KMS-11 (cell line): ENCODE measurements around the gene CLEC3A.
"Not testable (repeated sequence)": the region's sequence is repeated elsewhere in the genome, so short reads cannot be mapped to it uniquely, and the experiment has no call there.

Experiments
- H2AFZ ChIP-seq: fragments of 200-600 bp; sonication (generic); 2 replicates; pipeline ENCODE4 v1.6.1; 2016; ENCODE audit warnings: antibody characterized with exemption, mixed run types, low read depth
- H3K27ac ChIP-seq: fragments of 200-600 bp; sonication (generic); 2 replicates; pipeline ENCODE4 v1.6.1; 2016; ENCODE audit warnings: mild to moderate bottlenecking, mixed run types
- H3K27me3 ChIP-seq: fragments of 200-600 bp; sonication (generic); 2 replicates; pipeline ENCODE4 v1.6.1; 2017; ENCODE audit warnings: mild to moderate bottlenecking, low read depth, mixed run types, moderate library complexity; ENCODE audit not compliant: insufficient read depth
- H3K36me3 ChIP-seq: fragments of 200-600 bp; sonication (generic); 2 replicates; pipeline ENCODE4 v1.6.1; 2017; ENCODE audit warnings: mild to moderate bottlenecking, mixed run types; ENCODE audit not compliant: insufficient read depth
- H3K4me1 ChIP-seq: fragments of 200-600 bp; sonication (generic); 2 replicates; pipeline ENCODE4 v1.6.1; 2016; ENCODE audit warnings: mild to moderate bottlenecking, low read depth, mixed run types; ENCODE audit not compliant: poor library complexity, severe bottlenecking
- H3K4me2 ChIP-seq: fragments of 200-600 bp; sonication (generic); 2 replicates; pipeline ENCODE4 v1.7.0; 2016; ENCODE audit warnings: mild to moderate bottlenecking, mixed run types
- H3K4me3 ChIP-seq: fragments of 200-600 bp; sonication (generic); IDR thresholded peaks from 2 replicates; pipeline ENCODE4 v1.6.1; 2017; ENCODE audit warnings: low read depth, low read length, mixed read lengths; ENCODE audit not compliant: insufficient read depth
- H3K79me2 ChIP-seq: fragments of 200-600 bp; sonication (generic); 2 replicates; pipeline ENCODE4 v1.6.1; 2016; ENCODE audit warnings: low read depth, mixed run types; ENCODE audit not compliant: insufficient read depth
- H3K9ac ChIP-seq: fragments of 200-600 bp; sonication (generic); 2 replicates; pipeline ENCODE4 v1.6.1; 2016; ENCODE audit warnings: mild to moderate bottlenecking, mixed run types
- H4K20me1 ChIP-seq: fragments of 200-600 bp; sonication (generic); 2 replicates; pipeline ENCODE4 v1.6.1; 2016; ENCODE audit warnings: mild to moderate bottlenecking, mixed run types; ENCODE audit not compliant: insufficient read depth
- TF ChIP-seq, protein P1 (sequence below): fragments of 200-600 bp; sonication (generic); conservative IDR thresholded peaks from 2 replicates; pipeline ENCODE4 v1.6.1; 2017; ENCODE audit warnings: low read depth, mild to moderate bottlenecking, antibody characterized with exemption, low read length, moderate library complexity, mixed read lengths

The CLEC3A gene

DNA sequence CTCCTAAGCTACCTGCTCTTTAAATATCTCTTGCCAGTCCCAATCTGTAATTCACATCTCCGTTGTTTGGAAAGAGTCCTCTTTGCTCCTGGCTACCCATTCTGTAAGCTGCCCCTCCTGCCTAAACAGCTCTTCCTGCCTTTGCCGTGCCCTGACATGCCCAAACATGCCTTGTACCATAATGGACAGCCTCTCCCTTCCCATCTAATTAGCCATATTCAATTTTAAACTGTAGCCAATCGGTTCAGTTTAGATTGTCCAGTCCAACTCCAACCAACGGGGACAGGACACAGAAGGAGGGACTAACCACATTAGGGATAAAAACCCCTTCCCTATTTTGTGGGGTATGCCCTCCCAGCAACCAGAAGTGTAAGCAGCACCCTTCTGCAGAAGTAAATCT is 30.6 kb upstream of the CLEC3A start:
- Histone ChIP-seq H3K27ac (no peak overlapping the region), H3K4me1 (no peaks in the 10 kb centered on the region), H2AFZ (no peak overlapping the region), H3K36me3 (no peaks in the 10 kb centered on the region), H4K20me1 (no peaks in the 10 kb centered on the region), H3K4me2 (no peak overlapping the region), H3K4me3 (no peak overlapping the region), H3K79me2 (no peaks in the 10 kb centered on the region), H3K9ac (no peak overlapping the region), H3K27me3 (no peaks in the 10 kb centered on the region)
- TF ChIP-seq, protein P1, sequence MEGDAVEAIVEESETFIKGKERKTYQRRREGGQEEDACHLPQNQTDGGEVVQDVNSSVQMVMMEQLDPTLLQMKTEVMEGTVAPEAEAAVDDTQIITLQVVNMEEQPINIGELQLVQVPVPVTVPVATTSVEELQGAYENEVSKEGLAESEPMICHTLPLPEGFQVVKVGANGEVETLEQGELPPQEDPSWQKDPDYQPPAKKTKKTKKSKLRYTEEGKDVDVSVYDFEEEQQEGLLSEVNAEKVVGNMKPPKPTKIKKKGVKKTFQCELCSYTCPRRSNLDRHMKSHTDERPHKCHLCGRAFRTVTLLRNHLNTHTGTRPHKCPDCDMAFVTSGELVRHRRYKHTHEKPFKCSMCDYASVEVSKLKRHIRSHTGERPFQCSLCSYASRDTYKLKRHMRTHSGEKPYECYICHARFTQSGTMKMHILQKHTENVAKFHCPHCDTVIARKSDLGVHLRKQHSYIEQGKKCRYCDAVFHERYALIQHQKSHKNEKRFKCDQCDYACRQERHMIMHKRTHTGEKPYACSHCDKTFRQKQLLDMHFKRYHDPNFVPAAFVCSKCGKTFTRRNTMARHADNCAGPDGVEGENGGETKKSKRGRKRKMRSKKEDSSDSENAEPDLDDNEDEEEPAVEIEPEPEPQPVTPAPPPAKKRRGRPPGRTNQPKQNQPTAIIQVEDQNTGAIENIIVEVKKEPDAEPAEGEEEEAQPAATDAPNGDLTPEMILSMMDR: no peak

DNA sequence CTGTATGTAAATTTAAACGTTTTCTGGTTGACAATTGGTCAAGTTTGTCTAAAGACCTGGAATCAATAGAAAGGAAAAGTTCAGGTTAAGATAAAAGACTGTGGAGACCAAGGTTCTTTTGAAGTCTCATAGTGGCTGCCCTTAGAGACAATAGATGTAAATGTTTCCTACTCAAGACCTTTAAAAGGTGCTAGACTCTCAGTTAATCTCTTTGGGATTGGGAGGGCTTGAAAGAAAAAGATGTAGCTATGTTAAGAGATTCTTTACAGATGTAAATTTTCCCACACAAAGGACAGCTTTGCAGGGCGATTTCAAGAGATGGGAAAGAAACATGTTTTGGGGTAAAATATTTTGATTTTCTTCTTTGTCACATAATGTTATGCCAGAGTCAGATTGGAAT is 30.0 kb upstream of the CLEC3A start:
- not testable (repeated sequence) for H3K4me2 ChIP-seq

DNA sequence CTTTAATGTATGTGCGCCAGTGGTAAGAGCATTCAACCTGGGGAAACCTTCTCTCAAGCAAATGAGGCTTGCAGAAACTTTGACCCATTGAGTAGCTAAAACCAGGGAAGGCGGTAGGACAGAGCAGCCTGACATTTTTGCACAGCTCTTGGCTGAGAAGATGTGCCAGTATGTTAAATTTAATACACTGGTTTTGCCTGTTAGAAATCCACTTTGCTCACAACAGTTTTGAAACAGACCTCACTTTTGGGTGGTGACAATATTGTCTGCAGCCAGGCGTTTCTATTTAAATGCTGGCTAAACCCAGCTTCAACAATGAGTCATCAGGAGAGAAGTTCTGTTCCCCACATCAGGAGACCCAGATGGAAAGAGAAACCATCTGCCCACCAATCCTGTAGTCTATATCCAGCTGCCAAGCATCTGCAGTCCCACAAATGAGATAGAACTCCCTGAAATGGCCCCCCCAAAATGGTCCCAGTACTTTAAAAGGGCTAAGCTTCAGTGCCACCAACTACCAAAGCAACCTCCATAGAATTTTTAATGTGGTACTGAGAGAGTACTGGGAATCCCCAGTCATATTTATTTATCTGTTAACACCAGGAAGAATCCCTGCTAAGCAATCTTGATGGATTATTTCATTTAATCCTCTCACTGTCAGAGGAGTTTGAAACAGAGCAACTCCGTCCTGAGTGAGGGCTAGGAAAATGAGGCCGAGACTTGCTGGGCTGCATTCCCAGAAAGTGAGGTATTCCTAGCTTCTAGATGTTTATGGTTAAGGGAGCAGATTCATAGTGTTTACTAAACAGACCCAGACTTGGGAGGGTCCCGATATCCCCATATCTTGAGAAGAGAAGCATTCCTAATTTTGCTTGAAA is 29.0 kb upstream of the CLEC3A start:
- Histone ChIP-seq H3K79me2 (no peaks in the 10 kb centered on the region), H3K4me2 (no peak overlapping the region), H3K4me3 (no peak overlapping the region), H3K36me3 (no peaks in the 10 kb centered on the region), H3K27me3 (no peaks in the 10 kb centered on the region), H3K27ac (no peak overlapping the region), H2AFZ (no peak overlapping the region), H3K9ac (no peak overlapping the region), H4K20me1 (no peaks in the 10 kb centered on the region), H3K4me1 (no peaks in the 10 kb centered on the region)
- TF ChIP-seq, protein P1: no peak

More for the DNA sequence above, 30.0 kb upstream of the CLEC3A start:
- H2AFZ ChIP-seq, H3K79me2 ChIP-seq, H3K9ac ChIP-seq, H3K4me3 ChIP-seq, H3K36me3 ChIP-seq, H3K4me1 ChIP-seq, H3K27me3 ChIP-seq, H4K20me1 ChIP-seq, H3K27ac ChIP-seq: not testable (repeated sequence)

DNA sequence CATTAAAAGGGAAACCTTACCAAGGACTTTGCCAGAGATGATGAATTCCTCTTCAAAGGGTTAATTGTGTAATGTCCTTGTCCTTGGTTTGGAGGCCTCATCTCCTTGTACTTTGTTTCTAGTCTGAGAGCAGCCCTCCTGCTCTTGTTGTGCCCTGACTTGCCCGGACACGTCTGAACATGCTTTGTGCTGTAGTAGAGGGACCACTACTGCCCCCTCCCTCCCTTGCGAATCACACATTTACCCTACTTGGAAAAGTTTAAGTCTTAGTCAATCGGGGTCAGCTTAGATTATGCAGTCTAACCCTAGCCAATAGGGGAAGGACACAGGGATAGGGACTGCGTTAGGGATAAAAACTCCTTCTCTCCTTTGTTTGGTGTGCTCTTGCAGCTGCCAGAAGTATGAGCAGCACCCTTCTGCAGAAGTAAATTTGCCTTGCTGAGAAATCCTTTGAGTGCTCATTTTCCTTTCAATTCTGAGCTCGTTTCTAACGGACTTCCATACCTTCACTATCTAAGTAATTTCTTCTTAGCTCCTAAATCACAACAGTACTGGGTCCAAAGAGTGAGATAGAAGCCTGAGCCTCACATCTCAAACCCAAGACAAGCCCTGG is 26.4 kb upstream of the CLEC3A start:
- H2AFZ ChIP-seq: no peak overlapping the region

More for the DNA sequence above, 26.4 kb upstream of the CLEC3A start:
- H3K4me1 ChIP-seq: no peaks in the 10 kb centered on the region
- no peaks in the 10 kb centered on the region for H3K79me2 ChIP-seq
- no peak overlapping the region for H3K4me2 ChIP-seq
- H3K36me3 ChIP-seq: no peaks in the 10 kb centered on the region
- no peak overlapping the region for H3K9ac ChIP-seq
- no peaks in the 10 kb centered on the region for H4K20me1 ChIP-seq
- no peak overlapping the region for H3K27ac ChIP-seq
- H3K27me3 ChIP-seq: no peaks in the 10 kb centered on the region
- TF ChIP-seq, protein P1: no peak
- H3K4me3 ChIP-seq: no peak overlapping the region
